ENCODE measurements around the gene AGMO. TPM values are rescaled to one million over a fixed set of nuclear protein-coding genes. Genes with fewer than 3 reads are reported as not detected.

The AGMO gene
- total RNA-seq, 1 donor from 2014 or later: 1.2 TPM

DNA sequence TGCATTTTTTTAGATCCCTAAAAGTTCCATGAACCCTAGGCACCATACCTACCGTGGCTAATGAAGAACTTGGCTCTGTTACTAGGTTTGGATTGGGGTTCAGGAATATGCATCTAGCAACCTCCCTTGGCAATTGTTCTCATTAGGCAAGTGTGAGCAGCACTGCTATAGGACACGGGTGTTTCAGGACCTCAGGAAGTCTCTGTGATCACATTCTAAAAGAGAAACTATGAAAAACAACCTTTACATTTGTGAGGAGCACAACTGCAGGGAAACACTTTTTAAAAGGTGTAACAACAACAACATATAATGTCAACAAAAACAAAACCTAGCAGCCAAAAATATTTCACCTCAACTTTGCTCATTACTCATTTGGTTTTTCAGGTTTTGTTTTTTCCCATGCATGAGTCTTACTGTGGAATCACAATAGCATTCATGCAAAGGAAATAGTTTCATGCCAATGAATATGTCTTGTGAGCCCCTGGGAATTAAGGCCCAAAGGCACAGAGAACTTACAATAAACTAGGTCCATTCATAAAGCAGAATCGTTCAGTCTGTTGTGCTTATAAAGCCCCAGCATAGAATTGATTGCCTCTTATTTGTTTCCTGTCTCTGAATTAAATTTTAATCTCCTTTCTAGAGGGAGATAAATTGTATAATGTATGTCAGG lies 403.5 kb downstream of the AGMO start:
- Mint-ChIP-seq H3K4me3 (ENCODE audit: unreplicated experiment) (no peak overlapping the region), H3K36me3 (ENCODE audit: unreplicated experiment) (no peaks in the 10 kb centered on the region), H3K9me3 (ENCODE audit: unreplicated experiment) (peaks cover 2% of the 10 kb centered on the region), H3K27ac (ENCODE audit: unreplicated experiment) (no peak overlapping the region), H3K4me1 (ENCODE audit: low read depth, unreplicated experiment) (peaks cover 2% of the 10 kb centered on the region), H3K27me3 (ENCODE audit: unreplicated experiment) (no peaks in the 10 kb centered on the region)
- no peak for DNase-seq
- TF ChIP-seq, protein P1, sequence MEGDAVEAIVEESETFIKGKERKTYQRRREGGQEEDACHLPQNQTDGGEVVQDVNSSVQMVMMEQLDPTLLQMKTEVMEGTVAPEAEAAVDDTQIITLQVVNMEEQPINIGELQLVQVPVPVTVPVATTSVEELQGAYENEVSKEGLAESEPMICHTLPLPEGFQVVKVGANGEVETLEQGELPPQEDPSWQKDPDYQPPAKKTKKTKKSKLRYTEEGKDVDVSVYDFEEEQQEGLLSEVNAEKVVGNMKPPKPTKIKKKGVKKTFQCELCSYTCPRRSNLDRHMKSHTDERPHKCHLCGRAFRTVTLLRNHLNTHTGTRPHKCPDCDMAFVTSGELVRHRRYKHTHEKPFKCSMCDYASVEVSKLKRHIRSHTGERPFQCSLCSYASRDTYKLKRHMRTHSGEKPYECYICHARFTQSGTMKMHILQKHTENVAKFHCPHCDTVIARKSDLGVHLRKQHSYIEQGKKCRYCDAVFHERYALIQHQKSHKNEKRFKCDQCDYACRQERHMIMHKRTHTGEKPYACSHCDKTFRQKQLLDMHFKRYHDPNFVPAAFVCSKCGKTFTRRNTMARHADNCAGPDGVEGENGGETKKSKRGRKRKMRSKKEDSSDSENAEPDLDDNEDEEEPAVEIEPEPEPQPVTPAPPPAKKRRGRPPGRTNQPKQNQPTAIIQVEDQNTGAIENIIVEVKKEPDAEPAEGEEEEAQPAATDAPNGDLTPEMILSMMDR (IDR thresholded peaks at IDR 0.05; ENCODE audit: partially characterized antibody, unreplicated experiment): no peak

Other genes with a start within 250 kb of the AGMO start
- gene MEOX2, start 124.7 kb upstream of the AGMO start, total RNA-seq (ENCODE audit: unreplicated experiment): 0.39 TPM

All from glutamatergic neuron (in vitro differentiated cells).